NCI-H2029 treated with DMSO at 0.1 percent for 48 hours (cell line): ENCODE data around the gene ZNF723.
"Not testable (repeated sequence)": the region's sequence is repeated elsewhere in the genome, so short reads cannot be mapped to it uniquely, and the experiment has no call there.

Source experiments
- DNase-seq: peaks from one replicate; lab custom pipeline; 2025; lab: John Stamatoyannopoulos, UW

ZNF723 gene

GRCh38 chr19:22832031-22832762, at the start of gene ZNF723:
TSS of gene ZNF723 (plus strand) at chr19:22832291. CDS start at chr19:22832380, 89 bp downstream.
- DNase-seq, result no peak

- DNase-seq, result no peak
Measured at GRCh38 chr19:22783651-22784410, 48.3 kb upstream of the ZNF723 start, which contains the start of gene ZNF99. TSS of gene ZNF99 (minus strand) at chr19:22784151. CDS start at chr19:22784016, 135 bp downstream.

GRCh38 chr19:22792863-22793262, 39.2 kb upstream of the ZNF723 start:
- not testable (repeated sequence) for DNase-seq

- no peak for DNase-seq
Measured at GRCh38 chr19:22797040-22797439, 35.1 kb upstream of the ZNF723 start.

GRCh38 chr19:22806418-22806817, 25.7 kb upstream of the ZNF723 start:
- DNase-seq, result no peak

GRCh38 chr19:22807061-22807835, 24.8 kb upstream of the ZNF723 start:
- DNase-seq, result no peak

- DNase-seq, result no peak
Measured at GRCh38 chr19:22814124-22814523, 18.0 kb upstream of the ZNF723 start.

- DNase-seq, result no peak
Measured at GRCh38 chr19:22831211-22831610, 880 bp upstream of the ZNF723 start.

- DNase-seq, result not testable (repeated sequence)
Measured at GRCh38 chr19:22857713-22858320, 25.7 kb downstream of the ZNF723 start.

- DNase-seq, result no peak
Measured at GRCh38 chr19:22882797-22883196, 50.7 kb downstream of the ZNF723 start.

GRCh38 chr19:22893855-22894270, 61.8 kb downstream of the ZNF723 start:
- no peak for DNase-seq

GRCh38 chr19:22901431-22902130, 69.5 kb downstream of the ZNF723 start:
- no peak for DNase-seq
